Activated gamma-delta T cell (primary cell): ENCODE data around the gene LRRK1.

Experiments used
- DNase-seq: peaks from one replicate; lab custom pipeline; 2025; lab: John Stamatoyannopoulos, UW

The LRRK1 gene

DNA sequence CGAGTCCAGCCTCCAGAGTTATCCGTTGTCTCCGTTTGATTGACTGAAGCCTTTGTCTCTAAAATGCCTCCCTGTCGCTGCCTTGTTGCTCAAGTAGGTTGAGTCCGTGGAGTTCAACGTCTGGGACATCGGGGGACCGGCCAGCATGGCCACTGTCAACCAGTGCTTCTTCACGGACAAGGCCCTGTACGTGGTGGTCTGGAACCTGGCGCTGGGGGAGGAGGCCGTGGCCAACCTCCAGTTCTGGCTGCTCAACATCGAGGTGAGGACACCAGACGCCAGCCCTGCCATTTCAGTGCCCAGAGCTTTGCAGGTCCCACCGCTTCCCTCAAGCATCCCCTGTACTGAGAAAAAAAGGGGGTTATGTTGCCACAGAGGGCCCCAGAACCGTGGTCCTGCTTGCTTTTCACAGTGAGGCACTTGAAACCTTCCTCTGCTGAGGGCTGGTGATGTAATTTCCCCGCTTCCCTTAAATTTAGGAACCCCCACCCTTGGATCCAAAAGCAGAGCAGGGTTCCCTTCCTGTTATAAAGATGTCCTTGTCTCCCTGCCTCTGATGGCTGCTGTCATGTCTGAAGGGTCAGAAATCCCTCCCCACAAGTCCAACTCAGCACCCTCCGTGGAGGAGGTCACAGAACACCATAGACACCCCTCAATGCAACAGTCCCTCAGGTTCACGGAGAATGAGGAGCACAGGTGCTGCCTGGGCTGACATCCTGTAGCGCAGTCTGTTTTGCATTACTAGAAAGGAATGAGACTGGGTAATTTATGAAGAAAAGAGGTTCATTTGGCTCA lies 105.7 kb downstream of the LRRK1 start:
- no peak for DNase-seq

DNA sequence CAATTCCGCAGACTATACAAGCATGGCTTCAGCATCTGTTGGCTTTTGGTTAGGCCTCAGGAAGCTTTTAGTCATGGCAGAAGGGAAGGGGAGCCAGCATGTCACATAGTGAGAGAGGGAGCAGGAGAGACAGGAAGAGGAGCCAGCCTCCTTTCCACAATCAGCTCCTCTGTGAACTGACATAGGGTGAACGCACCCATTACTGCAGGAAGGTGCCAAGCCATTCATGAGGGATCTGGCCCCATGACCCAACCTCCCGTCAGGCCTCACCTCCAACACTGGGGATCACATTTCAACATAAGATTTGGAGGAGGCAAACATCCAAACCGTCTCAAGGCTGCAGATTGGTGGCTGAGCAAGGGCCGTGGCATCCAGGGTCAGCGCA lies 106.3 kb downstream of the LRRK1 start:
- DNase-seq = no peak

DNA sequence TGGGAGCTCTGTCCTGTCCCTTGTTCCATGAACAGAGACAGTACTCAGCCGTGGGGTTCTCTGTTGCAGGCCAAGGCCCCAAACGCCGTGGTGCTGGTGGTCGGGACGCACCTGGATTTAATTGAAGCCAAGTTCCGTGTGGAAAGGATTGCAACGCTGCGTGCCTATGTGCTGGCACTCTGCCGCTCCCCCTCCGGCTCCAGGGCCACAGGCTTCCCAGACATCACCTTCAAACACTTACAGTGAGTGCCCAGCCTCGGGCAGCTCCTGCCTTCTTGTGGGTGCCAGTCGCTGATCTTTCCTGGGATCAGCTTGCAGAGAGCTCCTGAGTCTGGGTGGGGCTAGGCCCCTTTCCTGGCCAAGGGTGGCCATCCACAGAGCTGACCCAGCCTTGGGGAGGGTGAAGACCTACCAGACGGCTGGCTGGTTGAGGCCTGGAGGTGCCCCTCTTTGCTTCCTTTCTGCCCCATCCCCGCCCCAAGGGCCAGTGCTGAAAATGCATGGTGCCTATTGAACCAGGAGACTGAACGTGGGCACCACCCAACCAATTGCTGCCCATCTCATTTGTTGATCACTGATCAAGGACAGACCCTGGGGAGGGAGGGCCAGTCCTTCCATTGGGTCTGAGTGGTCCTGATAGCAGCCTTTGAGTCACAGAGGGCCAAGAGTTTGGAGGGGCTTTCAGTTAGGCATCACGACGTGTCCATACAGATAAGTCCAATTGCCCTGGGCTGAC lies 106.9 kb downstream of the LRRK1 start:
- no peak for DNase-seq

- no peak for DNase-seq
Observed at GRCh38 chr15:101026656-101027272, 107.6 kb downstream of the LRRK1 start.

- DNase-seq = no peak
Observed at GRCh38 chr15:101027273-101027901, 108.2 kb downstream of the LRRK1 start.

DNA sequence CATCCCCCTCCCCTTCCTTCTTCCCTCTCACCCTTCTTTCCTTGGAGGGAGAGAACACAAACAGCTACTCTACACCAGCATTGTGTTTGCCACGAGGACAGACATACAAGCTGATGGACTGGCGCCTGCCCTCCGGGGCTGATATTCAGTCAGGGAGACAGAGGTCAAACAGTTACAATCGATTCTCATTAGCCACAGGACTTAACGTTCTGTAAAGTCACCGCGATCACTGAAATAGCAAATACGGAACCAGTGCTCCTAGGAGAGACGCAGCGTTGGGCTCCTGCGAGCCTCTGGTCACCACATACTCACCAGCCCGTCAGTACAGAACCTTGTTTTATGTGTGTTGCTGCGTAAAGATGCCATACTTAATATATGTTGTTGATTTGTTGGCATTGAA lies 108.8 kb downstream of the LRRK1 start:
- DNase-seq = no peak

GRCh38 chr15:101028321-101028720 lies 109.2 kb downstream of the LRRK1 start:
- DNase-seq = no peak

DNA sequence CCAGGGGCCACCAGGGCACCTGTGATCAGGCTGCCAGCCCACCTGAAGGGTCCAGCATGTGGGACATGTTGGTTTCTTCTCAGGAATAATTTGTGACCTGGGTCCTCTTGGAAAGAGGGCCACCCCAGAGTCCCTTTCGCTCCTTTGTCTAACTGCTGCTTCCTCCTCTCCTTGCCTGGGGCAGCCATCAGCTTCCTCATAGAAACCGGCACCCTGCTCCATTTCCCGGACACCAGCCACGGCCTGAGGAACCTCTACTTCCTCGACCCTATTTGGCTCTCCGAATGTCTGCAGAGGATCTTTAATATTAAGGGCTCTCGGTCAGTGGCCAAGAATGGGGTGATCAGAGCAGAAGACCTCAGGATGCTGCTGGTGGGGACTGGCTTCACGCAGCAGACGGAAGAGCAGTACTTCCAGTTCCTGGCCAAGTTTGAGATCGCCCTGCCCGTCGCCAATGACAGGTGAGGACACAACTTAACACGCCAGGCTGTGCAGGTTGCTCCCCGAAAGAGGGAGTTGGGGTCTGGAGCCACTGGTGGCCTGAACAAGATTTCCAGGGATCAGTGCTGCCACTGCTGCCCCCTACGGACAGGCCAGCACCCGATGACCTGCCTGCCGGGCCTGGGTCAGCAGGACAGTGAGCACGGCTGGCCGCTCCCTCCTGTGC lies 109.7 kb downstream of the LRRK1 start:
- DNase-seq = no peak

- no peak for DNase-seq
Observed at GRCh38 chr15:101029971-101030661, 111.0 kb downstream of the LRRK1 start.

DNA sequence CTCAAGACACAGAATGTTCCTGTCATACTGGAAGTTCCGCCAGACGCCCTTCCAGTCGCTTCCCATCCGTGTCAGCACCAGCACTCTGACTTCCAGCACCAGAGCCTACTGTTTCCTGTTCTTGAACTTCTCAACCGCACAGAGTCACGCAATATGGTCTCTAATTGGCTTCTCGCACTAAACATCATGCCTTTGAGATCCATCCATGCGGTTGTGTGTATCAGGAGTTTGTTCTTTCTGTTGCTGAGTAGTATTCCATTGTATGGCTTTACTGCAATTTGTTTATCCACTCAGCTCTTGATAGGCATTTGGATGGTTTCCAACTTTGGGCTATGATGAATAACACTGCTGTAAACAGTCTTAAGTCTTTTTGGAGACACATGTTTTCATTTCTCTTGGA lies 112.1 kb downstream of the LRRK1 start:
- DNase-seq = no peak

GRCh38 chr15:101033801-101034200 lies 114.6 kb downstream of the LRRK1 start:
- no peak for DNase-seq

DNA sequence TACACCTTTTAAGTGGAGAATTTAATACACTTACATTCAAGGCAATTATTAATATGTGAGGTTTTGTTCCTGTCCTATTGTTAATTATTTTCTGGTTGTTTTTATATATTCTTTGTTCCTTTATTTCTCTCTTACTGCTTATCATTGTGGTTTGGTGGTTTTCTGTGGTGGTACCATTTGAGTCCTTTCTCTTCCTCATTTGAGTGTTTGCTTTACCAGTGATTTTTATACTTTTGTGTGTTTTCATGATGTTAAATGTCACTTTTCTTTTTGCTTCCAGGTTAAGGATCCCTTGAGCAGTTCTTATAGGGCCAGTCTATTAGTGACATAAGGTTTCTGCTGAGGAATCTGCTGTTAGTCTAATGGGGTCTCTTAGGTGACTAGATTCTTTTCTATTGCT lies 116.5 kb downstream of the LRRK1 start:
- no peak for DNase-seq

GRCh38 chr15:101036189-101036588 lies 117.0 kb downstream of the LRRK1 start:
- no peak for DNase-seq

GRCh38 chr15:101037090-101037830 lies 118.1 kb downstream of the LRRK1 start:
- no peak for DNase-seq

- DNase-seq = no peak
Observed at GRCh38 chr15:101038327-101039003, 119.3 kb downstream of the LRRK1 start.

- no peak for DNase-seq
Observed at GRCh38 chr15:101039461-101039860, 120.3 kb downstream of the LRRK1 start.

GRCh38 chr15:101042320-101042719 lies 123.2 kb downstream of the LRRK1 start:
- DNase-seq = no peak

- DNase-seq = no peak
Observed at GRCh38 chr15:101043011-101043410, 123.9 kb downstream of the LRRK1 start.

DNA sequence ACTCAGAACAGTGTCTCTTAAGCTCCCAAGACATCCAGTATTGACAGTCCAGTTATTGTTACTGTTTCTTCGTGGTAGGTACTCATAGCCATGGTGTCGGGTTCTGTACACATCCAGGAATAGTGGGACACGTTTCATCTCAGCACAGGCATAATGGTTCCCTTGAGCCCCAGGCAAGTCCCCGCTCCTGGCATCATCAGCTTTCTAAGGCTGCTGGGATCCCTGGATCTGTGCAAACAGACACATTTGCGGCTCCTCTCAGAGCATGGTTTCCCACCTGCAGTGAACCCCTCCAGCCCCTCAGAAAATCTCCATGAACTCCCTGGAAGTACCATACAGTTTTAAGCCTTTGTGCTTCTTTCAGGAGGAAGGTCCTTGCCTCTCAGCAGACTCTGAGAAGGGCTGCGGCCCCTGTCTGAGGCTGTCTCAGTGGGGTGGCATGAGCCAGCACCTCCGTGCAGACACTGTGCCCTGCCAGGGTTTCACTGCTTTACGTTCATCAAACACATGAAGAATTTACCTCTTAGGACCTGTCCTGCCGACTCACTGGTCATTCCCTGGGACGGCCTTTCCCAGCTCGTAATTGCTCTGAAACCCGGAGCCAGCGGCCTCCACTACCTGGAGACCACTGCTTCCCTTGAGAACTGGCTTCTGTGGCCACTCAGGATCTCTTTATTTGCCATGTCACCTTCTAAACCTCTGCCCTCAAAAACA lies 124.9 kb downstream of the LRRK1 start:
- DNase-seq = no peak
